RCC 7860 (cell line): ENCODE results near the gene KCNIP3.
"Not testable (repeated sequence)": the region's sequence is repeated elsewhere in the genome, so short reads cannot be mapped to it uniquely, and the experiment has no call there.

Experiments used
- DNase-seq: peaks from one replicate; pipeline ENCODE4 v3.0.0-alpha.2; 2015; ENCODE audit warnings: low spot score
- FAIRE-seq: peaks from 2 replicates; lab custom pipeline; 2012; peaks lifted over from hg19 to GRCh38; lab: Jason Lieb, UNC

Gene KCNIP3

DNA sequence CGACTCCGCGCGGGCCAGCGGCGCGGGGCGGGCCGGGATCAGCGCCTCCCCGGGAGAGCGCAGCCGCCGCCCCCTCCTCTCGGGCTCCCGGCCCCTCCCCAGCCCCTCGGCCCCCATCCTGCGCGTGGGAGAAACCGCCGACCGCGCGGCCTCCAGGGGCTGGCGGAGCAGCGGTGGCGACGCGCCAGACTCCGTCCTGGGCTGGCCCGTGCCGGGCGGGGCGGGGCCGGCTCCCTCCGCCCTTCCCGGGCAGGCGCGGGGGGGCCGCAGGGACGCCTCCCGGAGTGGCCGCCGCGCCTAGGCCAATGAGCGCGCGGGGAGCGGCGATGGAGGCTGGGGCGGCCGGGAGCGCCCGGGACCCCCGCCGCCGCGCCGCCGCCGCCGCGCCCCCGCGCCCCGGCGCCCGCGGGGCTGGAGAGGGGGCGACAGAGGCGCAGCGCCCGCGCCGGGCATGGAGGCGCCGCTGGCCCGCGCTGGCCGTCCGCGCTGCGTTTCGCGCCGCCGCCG, 49.1 kb downstream of the KCNIP3 start:
- DNase-seq (peak; percentile 30), FAIRE-seq (no peak)

GRCh38 chr2:95346738-95347671, 49.9 kb downstream of the KCNIP3 start:
- no peak for DNase-seq
- FAIRE-seq = no peak

DNA sequence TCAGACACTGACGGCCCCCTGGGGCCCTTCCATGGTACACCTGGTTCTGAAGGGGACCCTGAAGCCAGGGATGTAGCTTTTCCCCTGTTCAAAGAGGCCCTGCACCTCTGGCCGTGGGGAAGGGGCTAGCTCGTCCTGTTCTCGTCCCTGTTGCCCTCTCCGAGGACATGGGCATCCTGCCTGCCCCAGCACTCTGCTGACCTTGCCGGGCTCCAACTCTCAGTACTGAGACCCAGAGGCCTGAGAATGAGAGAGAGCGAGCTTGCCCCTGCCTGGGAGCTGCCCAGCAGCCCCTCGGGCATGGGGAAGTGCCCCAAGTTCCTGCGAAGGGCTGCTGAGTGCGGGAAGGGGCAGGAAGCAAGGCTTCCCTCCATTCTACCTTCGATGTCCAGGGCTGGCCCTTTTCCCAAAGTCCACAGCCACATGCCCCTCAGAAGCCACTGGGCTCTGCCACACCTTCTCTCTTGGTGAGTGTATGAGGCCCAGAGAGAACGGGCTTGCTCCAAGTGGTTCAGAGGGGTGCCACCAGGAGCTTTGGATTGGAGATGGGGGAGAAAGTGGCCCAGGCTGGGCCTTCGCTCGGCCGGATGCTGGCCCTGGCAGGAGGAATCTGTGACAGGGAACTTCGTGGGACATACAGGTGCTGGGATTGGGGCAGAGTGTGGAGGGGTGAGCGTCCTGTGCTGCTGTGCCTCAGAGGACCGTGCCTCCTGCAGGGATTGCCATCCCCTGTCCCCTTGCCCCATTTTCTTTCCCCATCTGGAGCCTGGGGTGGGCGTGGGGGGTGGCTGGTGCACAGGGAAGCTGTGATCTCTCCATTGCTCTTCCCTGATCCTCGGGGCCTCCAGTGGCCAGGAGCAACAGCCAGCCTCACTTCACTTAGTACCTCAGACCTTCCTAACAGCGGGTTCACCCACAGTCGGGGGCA, 50.8 kb downstream of the KCNIP3 start:
- FAIRE-seq = no peak
- no peak for DNase-seq

- no peak for DNase-seq
- FAIRE-seq = no peak
Observed at GRCh38 chr2:95348609-95349567, 51.7 kb downstream of the KCNIP3 start.

DNA sequence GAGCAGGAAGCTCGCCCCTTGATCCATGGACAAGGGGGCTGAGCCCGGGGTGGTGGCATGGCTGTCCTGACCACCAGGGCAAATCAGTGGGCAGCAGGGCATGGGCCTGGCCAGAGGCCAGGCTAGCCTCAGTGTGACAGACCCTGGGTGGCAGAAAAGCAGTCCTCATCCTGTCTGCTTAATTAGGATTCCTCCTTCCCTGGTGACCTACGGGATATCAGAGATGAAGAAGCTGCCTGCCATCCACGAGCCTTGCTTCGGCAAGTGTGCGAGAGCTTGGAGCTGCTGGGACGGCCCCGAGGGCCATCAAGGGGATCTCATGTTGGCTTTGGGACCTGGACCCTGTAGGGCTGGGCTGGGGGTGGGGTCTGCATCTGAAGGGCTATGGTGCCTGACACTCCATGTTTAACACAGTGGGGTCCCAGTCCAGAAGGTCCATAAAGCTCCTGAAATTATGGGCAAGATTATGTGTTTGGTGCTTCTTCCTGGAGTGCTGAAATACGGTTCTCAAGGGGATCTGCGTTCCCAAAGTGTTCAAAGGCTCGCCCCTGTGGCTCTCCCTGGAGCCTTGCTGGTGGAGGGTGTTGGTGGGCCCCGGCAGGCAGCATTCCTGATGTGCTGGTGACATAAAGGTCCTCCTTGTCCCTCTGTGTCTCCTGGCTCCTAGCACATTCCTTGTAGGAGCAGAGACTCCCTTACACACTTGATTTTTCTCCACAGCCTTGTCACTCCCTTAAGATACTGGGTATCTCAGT, 52.6 kb downstream of the KCNIP3 start:
- no peak for FAIRE-seq

GRCh38 chr2:95350368-95350767, 53.2 kb downstream of the KCNIP3 start:
- DNase-seq (no peak), FAIRE-seq (no peak)

More for the DNA sequence above, 52.6 kb downstream of the KCNIP3 start:
- DNase-seq = no peak

DNA sequence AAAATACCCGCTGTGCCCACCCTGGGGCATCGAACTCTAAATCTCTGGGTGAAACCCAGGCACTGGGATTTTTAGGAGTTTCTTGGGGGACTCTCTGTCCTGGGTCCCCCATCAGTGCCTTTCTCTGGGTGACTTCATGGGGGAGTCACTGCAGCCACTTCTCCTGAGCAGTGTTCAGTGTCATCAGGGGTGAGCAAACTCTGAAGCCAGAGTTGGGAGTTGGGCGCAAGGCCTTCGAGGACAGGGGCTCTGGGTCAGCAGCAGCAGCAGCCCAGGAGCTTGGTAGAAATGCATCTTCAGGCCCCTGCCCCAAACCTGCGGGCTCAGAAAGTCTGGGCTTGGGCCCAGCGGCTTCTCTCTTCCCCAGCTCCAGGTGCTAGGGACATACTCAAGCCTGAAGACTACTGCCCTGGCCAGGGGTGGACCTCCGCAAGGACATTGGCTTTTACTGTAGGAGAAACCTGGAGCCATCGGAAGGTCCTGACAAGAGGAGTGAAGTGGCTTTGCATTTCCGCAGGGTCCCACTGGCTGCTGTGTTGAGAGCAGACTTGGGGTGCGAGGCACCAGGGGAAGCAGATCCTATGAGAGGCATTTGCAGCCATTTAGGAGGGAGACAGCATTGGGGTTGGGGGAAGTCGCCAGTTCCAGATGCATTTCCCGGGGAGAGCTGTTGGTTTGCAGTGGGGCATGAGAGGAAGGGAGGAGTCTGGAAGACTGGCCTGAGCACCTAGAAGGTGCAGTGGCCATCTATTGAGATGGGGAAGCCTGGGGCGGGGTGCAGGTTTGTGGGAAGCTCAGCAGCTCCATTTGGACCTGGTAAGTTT, 53.8 kb downstream of the KCNIP3 start:
- DNase-seq (no peak), FAIRE-seq (no peak)

DNA sequence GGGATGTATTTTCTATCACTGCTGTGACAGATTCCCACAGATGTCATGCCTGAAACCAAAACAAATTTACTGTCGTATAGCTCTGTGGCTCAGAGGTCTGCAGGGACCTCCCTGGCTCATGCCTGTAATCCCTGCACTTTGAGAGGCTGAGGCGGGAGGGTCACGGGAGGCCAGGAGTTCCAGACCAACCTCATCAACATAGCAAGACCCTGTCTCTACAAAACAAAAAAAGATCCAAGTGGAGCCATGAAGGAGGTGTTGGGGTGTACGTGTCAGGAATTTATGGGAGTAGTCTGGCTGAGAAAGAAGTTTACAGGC, 54.4 kb downstream of the KCNIP3 start:
- DNase-seq (no peak), FAIRE-seq (no peak)

DNA sequence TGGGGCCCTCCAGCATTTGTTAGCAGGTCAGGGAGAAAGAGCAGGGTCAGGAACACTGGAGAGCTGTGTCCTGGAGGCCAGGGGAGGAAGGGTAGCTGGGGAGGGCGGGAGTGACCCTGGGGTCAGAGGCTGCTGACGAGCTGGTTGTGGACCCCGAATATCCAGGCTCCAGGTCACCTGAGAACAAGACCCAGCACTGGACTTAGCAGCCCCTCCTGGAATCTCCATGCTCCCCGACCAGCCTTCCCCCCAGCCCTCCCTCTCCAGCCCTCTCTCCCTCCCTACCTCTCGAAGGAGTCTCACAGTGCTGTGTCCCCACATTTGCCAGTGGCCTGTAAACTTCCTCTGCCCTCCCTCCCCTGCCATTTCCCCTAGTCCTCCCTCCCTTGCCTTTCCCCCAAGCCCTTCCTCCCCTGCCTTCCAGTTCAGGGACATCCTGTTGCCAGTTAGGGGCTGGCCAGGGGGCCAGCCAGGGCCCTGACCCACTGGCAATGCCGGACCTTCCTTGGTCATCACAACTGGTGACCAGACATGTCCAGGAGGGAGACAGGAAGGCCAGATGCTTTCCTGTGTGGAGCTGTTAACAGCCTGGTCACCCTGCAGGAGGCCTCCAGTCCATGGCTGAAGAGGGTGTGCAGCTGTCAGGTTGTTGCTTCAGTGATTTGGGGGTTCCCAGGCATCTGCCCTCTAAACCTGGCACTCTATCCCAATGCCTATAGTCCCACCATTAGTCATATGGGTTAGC, 55.3 kb downstream of the KCNIP3 start:
- FAIRE-seq (no peak), DNase-seq (no peak)

GRCh38 chr2:95353055-95353575, 56.0 kb downstream of the KCNIP3 start:
- DNase-seq = no peak

GRCh38 chr2:95353613-95354468, 56.7 kb downstream of the KCNIP3 start:
- DNase-seq (no peak), FAIRE-seq (no peak)

More at GRCh38 chr2:95353055-95353575, 56.0 kb downstream of the KCNIP3 start:
- FAIRE-seq = no peak

DNA sequence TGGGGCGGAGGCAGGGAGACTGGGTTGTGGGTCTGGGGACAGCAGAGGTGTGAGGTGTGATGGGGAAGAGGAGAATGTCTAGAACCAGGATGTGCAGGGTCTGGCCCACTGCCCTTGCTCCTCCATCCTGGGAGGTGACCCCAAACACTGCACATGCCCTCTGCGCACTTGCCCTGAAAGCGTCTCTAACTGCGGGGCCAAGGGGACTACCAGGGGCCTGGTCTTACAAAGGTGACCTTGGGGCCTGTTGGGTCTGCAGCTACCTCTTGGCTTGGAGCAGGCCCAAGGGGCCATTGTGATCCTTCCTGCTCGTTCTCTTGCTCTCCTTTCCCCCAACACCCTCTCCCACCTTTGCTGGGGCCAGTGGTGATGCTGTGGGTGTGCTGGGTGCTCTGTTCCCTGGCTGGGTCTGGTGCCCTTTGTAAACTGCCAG, 57.3 kb downstream of the KCNIP3 start:
- no peak for DNase-seq
- no peak for FAIRE-seq

GRCh38 chr2:95354925-95355324, 57.8 kb downstream of the KCNIP3 start:
- DNase-seq (no peak), FAIRE-seq (no peak)

DNA sequence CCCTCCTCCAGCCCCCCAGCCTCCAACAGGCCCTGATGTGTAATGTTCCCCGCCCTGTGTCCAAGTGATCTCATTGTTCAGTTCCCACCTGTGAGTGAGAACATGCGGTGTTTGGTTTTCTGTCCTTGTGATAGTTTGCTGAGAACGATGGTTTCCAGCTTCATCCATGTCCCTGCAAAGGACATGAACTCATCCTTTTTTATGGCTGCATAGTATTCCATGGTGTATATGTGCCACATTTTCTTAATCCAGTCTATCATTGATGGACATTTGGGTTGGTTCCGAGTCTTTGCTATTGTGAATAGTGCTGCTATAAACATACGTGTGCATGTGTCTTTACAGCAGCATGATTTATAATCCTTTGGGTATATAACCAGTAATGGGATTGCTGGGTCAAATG, 58.3 kb downstream of the KCNIP3 start:
- not testable (repeated sequence) for FAIRE-seq, DNase-seq

DNA sequence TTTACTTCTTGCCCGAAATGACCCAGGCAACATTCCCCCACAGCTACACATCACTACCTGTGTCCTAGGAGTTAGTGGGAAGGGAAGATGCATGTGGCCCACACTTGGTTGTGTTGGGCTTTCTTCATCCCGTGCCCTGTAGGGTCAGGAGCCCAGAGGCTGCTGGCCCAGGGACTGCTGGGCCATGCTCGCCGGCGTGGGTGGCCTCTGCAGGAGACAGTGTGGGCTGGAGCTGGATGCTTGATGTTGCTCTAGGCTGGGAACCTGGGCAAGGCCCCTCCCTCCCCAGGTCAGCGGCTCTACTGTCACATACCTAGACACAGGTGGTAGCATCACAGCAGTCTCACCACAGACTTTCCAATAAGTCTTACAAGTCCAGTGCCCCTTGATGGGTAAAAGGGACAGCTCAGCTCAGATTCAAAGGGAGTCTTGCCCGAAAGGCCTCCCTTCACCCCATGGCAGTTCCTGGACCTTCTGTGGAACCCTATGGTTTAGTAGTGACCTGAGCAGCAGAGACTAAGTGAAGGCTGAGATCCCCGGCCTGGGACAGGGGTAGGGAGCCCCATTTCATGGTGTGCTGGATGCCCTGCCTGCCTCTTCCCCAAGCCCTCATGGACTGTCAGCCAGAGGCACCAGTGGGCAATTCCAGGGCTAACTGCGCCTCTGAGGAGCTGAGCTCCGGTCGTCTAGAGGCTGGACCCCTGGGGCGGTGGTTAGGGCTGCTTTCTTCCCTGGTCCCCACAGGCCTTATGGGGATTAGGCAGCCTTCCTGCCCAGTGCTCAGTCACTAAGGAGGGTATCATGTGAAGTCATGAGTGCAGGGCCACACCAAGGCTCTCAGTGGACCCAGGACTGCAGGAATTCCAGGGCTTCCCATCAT, 59.9 kb downstream of the KCNIP3 start:
- FAIRE-seq (no peak), DNase-seq (no peak)

DNA sequence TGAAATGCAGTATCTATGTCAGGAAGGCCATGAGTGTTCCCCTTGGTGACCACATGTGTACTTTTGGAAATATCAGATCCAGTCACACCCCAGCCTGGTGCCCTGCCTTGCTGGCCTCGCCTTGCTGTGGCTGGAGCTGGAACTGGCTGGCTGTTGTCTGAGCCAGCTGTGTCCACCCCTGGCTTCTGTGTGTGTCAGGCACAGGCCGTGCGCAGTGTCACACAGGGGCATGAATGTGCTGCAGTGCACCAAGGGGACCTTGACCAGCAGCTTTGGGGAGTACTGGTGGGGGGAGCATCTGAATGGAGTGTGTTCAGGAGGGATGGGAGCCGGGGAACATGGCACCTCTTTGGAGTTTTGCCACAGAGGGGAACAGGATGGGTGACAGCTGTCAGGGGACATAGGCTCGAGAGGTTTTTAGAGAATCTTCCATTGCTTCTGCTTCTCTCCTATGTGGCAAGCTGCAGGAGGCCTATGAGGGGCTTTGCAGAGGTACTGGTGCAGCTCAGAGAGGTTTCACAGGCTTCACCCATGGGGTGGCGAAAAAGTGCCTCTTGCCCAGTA, 60.7 kb downstream of the KCNIP3 start:
- DNase-seq (no peak), FAIRE-seq (no peak)
